ENCODE data around the gene UBE2C.

UBE2C gene

GRCh38 chr20:45859916-45860315, 47.5 kb downstream of the UBE2C start:
- no peak for DNase-seq (ENCODE audit: low read depth in 2 of 2)

GRCh38 chr20:45860560-45861220, 48.2 kb downstream of the UBE2C start:
- no peak for DNase-seq (ENCODE audit: low read depth in 2 of 2)

- DNase-seq (ENCODE audit: low read depth in 2 of 2) = no peak
Observed at GRCh38 chr20:45861221-45862075, 49.0 kb downstream of the UBE2C start.

- no peak for DNase-seq (ENCODE audit: low read depth in 2 of 2)
Observed at GRCh38 chr20:45863543-45864470, 51.4 kb downstream of the UBE2C start.

- no peak for DNase-seq (ENCODE audit: low read depth in 2 of 2)
Observed at GRCh38 chr20:45866454-45866853, 54.0 kb downstream of the UBE2C start.
